Sigmoid colon (tissue), 3 donors: ENCODE results near the gene GCNA.

Experiments used
- POLR2A ChIP-seq, 2 donors: fragments of 450-650 bp; IDR thresholded peaks; one replicate each; pipeline ENCODE4 v1.6.1; 2016; ENCODE audit warnings: antibody characterized with exemption in 2 of 2, mild to moderate bottlenecking in 2 of 2, moderate library complexity in 2 of 2
- TF ChIP-seq, protein P1 (sequence below), 4 experiments: fragments of 450-650 bp in 3 of 4; fragments of 200-600 bp in 1 of 4; IDR thresholded peaks; one replicate each; pipeline ENCODE4 v1.5.1; 2016 to 2019; ENCODE audit warnings: antibody characterized with exemption in 4 of 4, mild to moderate bottlenecking in 3 of 4, moderate library complexity in 2 of 4

GRCh38 chrX:71615954-71616353, 37.7 kb downstream of the GCNA start:
- no peak for TF ChIP-seq POLR2A (IDR thresholded peaks at IDR 0.05)
- TF ChIP-seq, protein P1, sequence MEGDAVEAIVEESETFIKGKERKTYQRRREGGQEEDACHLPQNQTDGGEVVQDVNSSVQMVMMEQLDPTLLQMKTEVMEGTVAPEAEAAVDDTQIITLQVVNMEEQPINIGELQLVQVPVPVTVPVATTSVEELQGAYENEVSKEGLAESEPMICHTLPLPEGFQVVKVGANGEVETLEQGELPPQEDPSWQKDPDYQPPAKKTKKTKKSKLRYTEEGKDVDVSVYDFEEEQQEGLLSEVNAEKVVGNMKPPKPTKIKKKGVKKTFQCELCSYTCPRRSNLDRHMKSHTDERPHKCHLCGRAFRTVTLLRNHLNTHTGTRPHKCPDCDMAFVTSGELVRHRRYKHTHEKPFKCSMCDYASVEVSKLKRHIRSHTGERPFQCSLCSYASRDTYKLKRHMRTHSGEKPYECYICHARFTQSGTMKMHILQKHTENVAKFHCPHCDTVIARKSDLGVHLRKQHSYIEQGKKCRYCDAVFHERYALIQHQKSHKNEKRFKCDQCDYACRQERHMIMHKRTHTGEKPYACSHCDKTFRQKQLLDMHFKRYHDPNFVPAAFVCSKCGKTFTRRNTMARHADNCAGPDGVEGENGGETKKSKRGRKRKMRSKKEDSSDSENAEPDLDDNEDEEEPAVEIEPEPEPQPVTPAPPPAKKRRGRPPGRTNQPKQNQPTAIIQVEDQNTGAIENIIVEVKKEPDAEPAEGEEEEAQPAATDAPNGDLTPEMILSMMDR (IDR thresholded peaks at IDR 0.05): no peak
